Stimulated activated CD8-positive, alpha-beta memory T cell treated with anti-CD3 and anti-CD28 coated beads, Interleukin-2, amount 100 ng/mL, for 48 hours (primary cell): ENCODE results near the gene ANKRD30A.
"Not testable (repeated sequence)": the region's sequence is repeated elsewhere in the genome, so short reads cannot be mapped to it uniquely, and the experiment has no call there.

Experiments used
- DNase-seq, 2 donors: peaks; one replicate each; pipeline ENCODE4 v3.0.0-alpha.2; 2020; ENCODE audit warnings: low read depth in 2 of 2

ANKRD30A gene

DNA sequence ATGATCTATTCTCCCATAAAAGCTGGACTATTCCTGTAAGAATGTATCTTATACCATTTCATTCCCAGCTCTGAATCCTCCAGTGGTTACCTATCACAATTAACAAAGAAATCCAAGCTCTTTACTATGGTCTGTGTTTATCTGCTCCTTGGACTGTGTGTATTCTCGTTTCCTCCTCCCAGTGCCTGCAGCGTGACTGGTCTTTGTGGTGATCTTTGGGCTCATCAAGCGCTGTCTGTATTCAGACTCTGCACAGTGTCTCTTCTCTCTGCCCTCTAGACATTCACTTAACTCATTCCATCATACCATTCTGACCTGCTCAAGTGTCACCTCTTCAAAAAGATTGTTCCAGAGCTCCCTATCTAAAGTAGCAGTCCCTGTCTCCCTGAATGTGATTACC, 130.4 kb downstream of the ANKRD30A start:
- DNase-seq, result not testable (repeated sequence)

DNA sequence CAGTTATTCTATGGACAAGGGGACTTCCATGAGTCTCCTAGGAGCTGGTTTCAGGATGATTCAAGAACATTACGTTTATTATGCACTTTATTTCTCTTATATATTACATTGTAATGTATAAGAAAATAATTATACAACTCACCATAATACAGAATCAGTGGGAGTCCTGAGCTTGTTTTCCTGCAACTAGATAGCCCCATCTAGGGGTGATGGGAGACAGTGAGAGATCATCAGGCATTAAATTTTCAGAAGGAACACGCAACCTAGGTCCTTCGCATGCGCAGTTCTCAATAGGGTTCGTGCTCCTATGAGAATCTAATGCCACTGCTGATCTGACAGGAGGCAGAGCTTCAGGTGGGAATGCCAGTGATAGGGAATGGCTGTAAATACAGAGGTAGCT, 137.9 kb downstream of the ANKRD30A start:
- DNase-seq, result no peak

DNA sequence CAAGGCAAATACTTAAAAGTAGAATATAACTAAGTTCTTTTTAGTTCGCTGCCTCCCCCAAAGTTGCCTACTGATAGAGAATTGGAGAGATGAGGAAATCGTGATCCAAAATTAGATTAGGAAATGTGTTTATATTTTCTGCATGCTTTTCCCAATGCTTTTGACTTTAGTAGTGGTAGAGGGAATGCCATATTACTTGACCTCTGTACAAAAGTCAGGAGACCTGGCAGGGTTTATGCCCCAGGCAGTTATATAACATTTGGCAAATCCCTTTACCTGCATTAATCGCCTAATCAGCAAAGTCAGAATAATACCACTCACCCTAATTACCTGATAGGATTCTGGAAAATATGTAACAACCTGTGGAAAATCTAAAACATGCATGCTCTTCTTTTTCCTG, 142.9 kb downstream of the ANKRD30A start:
- no peak for DNase-seq

DNA sequence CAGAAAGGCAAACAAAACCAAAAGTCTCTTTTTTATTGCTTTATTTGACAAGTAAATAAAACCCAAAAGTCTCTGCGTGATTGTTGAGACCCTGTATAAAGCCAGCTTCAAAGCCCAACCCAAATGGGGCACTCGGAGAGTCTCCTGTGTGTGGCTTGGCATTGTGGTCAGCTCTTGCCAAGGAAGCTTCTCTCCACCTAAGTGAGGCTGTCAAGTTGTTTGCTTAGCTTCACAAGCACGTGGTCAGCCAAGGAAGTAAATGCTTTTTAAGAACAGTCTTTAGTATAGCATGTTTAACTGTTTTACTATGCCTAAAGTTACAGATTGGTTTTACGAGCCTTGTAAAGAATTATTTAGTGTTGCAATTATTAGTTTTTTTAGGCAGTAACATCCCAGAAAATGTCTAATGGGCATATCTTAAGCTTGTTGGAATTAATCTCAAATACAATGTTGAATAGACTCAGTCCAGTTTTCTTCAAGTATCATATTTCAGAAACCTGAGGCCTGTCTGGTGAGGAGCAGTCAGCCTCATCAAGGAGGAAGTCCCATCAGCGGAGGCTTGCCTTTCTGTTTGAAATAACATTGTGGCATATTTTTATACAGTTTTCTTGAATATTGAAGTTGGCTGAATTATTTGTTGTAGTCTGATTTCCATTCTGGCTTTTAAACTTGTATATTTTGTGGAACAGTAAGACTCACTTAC, 144.3 kb downstream of the ANKRD30A start:
- no peak for DNase-seq

DNA sequence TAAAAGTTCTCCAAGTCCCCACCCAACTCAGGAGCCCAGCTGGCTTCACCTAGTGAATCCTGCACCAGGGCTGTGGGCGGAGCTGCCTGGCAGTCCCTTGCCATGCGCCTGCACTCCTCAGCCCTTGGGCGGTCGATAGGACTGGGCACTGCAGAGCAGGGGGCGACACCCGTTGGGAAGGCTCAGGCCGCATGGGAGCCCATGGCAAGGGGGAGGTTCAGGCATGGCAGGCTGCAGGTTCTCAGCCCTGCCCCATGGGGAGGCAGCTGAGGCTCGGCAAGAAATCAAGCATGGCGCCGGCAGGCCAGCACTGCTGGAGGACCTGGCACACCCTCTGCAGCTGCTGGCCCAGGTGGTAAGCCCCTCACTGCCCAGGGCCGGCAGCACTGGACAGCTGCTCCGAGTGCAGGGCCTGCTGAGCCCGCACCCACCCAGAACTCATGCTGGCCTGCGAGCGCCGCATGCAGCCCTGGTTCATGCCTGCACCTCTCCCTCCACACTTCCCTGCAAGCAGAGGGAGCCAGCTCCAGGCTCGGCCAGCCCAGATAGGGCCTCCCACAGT, 149.9 kb downstream of the ANKRD30A start:
- DNase-seq, result no peak

DNA sequence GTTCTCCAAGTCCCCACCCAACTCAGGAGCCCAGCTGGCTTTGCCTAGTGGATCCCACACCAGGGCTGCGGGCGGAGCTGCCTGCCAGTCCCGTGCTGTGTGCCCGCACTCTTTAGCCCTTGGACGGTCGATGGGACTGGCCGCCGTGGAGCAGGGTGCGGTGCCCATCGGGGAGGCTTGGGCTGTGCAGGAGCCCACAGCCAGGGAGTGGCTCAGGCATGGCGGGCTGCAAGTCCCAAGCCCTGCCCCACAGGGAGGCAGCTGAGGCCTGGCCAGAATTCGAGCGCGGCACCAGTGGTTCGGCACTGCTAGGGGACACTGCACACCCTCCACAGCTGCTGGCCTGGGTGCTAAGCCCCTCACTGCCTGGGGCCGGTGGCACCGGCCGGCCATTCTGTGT, 159.7 kb downstream of the ANKRD30A start:
- DNase-seq, result no peak

DNA sequence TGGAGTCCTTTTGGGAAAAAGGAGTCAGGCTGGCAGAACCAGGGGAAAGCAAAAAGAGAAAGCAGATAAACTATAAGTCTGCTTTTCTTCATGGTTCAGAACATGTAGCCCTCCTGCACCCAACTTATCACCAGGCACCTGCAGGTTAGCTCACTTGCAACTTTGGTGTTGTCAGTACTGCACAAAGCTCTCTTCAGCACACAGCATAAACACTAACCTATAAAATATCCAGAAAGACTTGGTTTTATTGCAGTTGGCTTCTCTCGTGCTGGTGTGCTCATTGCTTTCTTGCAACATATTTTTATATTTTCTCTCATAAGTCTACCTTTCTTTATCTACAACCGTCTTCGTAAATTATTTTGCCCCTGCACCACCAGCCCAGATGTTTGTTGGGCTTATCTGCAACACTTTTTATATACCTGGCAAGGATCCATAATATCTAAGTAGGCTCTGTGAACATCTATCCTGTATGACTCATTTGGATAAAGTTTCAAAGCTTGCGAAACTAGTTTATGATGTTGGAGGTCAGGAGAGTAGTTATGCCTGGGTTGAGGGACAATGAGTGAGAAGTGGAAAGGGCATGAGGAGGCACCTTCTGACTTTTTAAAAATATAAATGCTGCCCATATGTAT, 164.6 kb downstream of the ANKRD30A start:
- no peak for DNase-seq

DNA sequence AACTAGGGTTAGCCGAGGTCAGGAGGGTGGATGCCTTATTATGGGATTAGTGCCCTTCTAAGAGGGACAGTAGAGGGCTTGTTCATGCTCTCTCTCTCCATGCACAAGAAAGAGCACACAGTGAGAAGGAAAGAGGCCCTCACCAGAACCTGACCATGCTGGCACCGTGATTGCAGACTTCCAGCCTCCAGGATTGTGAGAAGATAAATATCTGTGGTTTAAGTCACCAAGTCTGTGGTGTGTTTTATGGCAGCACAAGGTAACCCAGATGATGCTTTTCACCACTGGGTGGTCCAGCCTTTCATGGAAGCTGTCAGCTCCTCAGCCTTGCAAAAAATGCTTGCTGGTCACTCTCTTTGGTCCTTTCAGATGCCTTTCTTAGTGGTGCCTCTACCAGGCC, 175.9 kb downstream of the ANKRD30A start:
- DNase-seq, result no peak

DNA sequence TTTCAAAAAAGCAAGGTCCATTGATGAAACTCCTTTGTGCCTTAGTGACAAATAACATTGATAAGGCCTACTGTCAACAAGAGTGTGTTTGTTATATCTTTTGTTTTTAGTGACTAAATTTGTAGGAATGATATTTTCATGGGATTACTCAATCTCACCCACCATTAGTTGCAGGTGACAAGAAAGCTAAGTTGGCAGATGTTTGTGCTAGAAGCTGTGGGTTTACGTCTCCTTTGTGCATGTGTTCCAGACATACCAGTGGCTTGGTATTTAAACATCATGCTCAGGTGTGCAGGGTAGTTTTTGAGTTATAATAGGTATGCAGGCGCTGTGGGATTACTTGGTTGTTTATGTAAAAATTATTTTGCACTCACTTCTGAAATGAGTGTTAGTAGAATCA, 178.6 kb downstream of the ANKRD30A start:
- DNase-seq, result no peak

DNA sequence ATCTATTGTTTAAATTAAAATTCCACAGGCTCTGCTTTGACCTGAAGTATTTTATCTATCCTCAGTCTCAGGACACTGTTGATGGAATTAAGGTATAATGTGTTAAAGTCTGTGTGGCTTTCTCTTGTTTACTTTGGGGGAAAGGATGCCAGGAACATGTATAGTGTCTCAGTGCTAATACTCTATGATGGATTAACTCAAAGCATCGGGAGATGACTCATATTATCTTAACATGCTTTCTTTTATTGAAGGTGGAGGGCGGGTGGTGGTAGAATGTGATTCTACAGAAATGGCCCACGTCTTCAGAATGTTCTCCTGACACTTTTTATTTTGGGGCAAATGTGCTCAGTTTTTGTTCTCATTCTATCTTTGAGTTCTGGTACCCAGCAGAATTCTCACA, 189.0 kb downstream of the ANKRD30A start:
- DNase-seq, result no peak

DNA sequence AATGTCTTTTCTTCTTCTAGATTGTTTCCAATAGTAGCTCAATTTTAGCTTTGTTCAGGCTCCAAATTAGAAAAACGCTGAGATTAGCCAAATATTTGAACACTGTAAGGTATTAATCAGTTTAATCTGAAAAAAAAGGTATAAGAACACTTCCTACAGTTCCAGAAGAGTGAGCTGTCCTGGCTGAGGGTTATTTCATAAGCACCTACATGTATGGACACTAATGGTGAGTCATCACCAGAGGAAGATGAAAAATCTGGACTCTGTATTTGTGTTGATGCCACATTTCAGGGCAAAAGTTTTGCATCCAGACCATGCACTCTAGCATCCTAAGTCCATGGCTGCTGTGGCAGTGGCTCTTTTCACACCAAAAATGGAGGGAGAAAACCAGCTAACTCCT, 189.5 kb downstream of the ANKRD30A start:
- no peak for DNase-seq

DNA sequence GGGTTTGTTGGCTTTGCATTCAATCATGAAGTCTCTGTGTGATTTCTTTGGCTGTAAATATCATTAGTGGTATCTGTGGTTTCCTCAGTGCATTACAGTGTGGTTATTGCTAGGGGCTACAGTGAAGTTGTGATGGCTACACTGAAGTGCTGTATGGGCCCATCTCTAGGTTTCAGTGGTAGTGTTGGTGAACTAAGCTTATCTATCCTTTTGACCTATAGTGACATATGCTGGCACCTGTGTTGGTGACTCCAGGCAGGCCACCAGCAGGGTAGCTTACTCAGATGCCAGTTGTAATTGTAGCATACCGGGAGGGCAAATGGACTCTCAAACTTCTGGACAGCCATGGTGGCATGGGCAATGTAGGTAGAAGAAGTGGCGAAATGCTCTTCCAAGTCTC, 219.0 kb downstream of the ANKRD30A start:
- DNase-seq, result no peak

DNA sequence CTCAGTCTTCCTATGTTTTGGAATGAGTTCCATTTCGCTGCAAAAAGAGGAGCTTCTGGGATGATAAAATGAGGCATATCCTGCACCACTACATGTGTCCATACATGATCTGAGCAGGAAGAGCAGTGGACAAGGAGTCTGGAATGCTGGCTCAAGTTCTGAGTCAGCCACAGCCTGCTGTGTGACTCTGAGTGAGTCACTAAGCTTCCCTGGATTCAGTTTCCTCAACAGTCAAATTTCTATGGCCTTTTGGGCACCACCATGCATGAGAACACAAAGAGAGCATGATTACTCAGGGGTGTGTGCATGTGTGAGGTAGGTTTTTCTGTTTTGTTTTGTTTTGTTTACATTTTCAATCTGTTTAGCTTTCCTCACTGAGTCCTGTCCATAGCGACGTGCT, 254.6 kb downstream of the ANKRD30A start:
- no peak for DNase-seq

DNA sequence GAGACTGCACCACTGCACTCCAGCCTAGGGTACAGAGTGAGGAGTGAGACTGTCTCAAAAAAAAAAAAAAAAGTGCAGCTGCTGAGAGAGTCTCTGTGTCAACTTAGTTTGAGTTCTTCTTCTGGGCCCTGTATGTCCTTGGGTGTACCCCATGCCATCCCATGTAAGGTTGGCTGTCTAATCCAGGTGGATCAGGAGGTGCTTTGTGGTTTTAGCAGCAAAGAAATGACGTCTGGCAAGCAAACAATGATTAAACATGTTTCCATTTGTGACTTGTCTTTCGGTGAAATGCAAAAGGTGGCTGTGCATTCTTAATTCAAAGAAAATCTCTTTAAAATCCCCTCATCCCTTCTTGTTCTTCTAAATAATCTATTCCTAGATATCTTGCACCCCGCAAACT, 255.9 kb downstream of the ANKRD30A start:
- DNase-seq, result no peak

DNA sequence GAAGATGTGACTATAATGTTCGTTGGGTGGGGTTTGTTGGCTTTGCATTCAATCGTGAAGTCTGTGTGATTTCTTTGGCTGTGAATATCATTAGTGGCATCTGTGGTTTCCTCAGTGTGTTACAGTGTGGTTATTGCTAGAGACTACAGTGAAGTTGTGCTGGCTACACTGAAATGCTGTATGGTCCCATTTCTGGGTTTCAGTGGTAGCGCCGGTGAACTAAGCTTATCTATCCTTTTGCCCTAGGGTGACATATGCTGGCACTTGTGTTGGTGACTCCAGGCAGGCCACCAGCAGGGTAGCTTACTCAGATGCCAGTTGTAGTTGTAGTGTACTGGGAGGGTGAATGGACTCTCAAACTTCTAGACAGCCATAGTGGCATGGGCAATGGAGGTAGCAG, 259.5 kb downstream of the ANKRD30A start:
- no peak for DNase-seq

DNA sequence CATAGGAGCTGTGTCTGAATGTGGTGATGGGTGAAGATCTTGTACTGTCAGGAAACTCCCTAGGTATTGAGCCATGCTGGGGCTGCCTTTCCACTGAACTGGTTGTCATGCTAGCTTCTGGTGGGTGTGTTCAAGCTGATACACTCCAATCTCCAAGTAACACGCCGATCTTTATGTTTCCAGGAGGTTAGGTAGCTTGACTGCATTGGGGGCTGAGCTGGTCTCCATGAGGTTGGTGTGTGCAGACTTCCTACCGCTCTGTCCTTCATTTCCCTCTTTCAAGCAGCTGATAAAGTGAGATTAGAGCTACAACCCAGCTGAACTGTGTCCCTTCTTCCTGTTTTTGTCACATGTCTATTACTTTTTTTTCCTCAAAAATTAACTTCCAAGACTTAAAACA, 265.5 kb downstream of the ANKRD30A start:
- no peak for DNase-seq

DNA sequence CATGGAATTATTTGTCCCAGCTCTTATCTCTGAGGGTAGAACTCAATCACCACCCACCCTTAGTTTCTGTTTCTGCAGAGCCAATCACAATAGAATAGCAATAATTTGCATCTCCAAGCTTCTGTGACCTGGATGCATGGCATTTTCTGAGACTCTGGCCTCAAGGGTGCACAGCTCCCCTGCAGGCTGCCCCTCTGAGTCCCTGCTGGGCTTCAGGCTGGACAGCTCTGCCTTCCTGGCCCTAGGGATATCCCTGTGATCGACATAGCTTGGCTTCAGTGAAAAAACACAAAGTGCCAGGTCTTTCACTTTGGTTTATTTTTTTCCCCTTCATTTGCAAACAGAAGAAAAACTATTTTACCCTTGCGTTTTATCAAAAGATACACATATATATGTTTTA, 275.4 kb downstream of the ANKRD30A start:
- DNase-seq, result not testable (repeated sequence)

DNA sequence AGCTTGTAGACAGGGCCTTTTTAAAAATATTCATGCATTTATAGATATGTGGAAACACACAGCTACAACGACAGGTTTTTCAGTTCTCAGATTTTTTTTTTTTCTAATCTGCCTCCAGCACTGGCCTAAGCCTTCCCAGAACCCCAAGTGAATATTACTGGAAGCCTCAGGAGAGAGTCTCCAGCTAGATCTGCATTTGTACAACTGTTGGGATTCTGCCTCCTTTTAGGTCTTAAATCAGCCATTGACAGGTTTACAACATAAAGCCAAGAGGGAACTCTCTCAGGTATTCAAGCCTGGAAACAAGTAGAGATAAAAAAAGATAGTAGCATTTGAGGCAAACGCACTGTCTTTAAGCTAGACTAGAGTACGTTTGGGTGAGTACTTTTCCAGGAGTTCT, 275.8 kb downstream of the ANKRD30A start:
- no peak for DNase-seq

DNA sequence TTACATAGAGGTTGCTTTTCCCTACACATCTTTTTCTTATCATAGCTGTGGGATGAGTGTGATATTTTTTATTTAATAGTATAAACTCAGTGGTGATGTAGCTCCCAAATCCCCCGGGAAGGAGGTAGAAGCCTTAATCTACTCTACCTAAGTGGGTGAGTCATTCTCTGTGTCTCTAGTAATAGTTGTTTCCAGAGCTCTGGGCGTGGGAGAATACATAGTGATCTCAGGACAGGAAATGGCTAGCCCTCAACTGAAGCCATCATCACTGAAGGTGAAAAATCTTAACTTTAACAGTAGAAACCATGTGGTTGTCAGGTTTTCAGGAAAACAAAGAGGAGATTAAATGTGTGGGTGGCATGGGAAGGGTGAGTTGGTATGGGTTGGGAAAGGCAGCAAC, 278.4 kb downstream of the ANKRD30A start:
- no peak for DNase-seq
